OCI-LY3 (cell line): ENCODE results near the gene TRAPPC2.

Source experiments
- EZH2phosphoT487 ChIP-seq: fragments of 200-600 bp; shearing (Covaris generic); IDR thresholded peaks from 2 replicates; pipeline ENCODE4 v1.6.1; 2018; ENCODE audit warnings: antibody characterized with exemption, mixed run types, low read depth
- TF ChIP-seq, protein P1 (sequence below): fragments of 200-600, 300-600 bp; sonication (generic); IDR thresholded peaks from 2 replicates; pipeline ENCODE4 v1.5.1; 2014; ENCODE audit warnings: antibody characterized with exemption, low read length, low read depth

DNA sequence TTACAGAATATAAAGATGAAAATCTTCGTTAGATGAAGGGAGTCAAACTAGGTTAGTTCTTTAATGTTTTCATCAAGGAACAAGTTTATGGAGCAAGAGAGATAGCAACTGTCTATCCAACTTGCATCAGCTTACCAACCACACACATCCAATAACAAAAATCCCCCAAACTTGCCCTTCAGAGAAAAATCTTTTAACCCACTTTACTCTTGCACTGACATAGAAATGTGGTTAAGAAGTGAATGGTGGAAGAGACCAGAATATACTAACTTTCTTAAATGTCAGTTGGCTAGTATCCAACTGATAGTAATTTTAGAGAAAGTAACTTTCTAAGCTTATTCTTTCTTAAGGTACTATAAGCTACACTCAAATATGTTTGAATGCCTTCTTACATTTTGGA is 47.2 kb downstream of the TRAPPC2 start:
- TF ChIP-seq, protein P1, sequence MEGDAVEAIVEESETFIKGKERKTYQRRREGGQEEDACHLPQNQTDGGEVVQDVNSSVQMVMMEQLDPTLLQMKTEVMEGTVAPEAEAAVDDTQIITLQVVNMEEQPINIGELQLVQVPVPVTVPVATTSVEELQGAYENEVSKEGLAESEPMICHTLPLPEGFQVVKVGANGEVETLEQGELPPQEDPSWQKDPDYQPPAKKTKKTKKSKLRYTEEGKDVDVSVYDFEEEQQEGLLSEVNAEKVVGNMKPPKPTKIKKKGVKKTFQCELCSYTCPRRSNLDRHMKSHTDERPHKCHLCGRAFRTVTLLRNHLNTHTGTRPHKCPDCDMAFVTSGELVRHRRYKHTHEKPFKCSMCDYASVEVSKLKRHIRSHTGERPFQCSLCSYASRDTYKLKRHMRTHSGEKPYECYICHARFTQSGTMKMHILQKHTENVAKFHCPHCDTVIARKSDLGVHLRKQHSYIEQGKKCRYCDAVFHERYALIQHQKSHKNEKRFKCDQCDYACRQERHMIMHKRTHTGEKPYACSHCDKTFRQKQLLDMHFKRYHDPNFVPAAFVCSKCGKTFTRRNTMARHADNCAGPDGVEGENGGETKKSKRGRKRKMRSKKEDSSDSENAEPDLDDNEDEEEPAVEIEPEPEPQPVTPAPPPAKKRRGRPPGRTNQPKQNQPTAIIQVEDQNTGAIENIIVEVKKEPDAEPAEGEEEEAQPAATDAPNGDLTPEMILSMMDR: no peak
- TF ChIP-seq EZH2phosphoT487: no peak
